ENCODE data around the gene EXPH5.

DNA sequence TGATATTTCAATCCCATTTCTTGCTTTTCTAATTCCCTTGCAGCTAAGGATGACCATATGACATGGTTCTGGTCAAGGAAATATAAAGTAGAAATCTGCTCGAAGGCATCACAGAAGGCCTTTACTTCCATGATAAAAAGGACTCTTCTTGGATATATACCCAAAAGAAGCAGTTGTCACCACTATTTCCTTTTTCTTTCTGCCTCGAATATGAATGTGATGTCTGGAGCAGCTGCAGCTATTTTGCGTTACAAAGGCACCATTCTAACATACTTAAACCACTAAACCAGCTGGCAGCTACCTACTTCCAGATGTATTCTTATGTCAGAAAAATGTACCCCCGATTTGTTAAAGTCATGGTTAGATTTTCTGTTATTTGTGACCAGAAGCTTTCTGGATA lies 18.9 kb downstream of the EXPH5 start:
- TF ChIP-seq, protein P1, sequence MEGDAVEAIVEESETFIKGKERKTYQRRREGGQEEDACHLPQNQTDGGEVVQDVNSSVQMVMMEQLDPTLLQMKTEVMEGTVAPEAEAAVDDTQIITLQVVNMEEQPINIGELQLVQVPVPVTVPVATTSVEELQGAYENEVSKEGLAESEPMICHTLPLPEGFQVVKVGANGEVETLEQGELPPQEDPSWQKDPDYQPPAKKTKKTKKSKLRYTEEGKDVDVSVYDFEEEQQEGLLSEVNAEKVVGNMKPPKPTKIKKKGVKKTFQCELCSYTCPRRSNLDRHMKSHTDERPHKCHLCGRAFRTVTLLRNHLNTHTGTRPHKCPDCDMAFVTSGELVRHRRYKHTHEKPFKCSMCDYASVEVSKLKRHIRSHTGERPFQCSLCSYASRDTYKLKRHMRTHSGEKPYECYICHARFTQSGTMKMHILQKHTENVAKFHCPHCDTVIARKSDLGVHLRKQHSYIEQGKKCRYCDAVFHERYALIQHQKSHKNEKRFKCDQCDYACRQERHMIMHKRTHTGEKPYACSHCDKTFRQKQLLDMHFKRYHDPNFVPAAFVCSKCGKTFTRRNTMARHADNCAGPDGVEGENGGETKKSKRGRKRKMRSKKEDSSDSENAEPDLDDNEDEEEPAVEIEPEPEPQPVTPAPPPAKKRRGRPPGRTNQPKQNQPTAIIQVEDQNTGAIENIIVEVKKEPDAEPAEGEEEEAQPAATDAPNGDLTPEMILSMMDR (IDR thresholded peaks at IDR 0.05; ENCODE audit: low read depth, low read length), result no peak
- TF ChIP-seq POLR2A (IDR thresholded peaks at IDR 0.05; ENCODE audit: extremely low read depth, insufficient read length), result no peak
- no peak for TF ChIP-seq MYC (IDR thresholded peaks at IDR 0.05; ENCODE audit: low read depth, low read length)
- TF ChIP-seq, protein P2, sequence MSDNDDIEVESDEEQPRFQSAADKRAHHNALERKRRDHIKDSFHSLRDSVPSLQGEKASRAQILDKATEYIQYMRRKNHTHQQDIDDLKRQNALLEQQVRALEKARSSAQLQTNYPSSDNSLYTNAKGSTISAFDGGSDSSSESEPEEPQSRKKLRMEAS (IDR thresholded peaks at IDR 0.05; ENCODE audit: low read depth, low read length), result no peak
